BLaER1 treated with 17β-estradiol and CSF1 and Interleukin-3, amounts not matched to agents 10 nM and 100 nM (cell line): ENCODE results near the gene ATF4.

Experiments
- H3K27ac ChIP-seq, 11 experiments: shearing (Covaris generic); formaldehyde crosslinking; 2 replicates each; pipeline ENCODE4 v1.8.1; 2022
- H3K27me3 ChIP-seq, 11 experiments: shearing (Covaris generic); formaldehyde crosslinking; 2 replicates each; pipeline ENCODE4 v1.8.1; 2022
- H3K36me3 ChIP-seq, 11 experiments: shearing (Covaris generic); formaldehyde crosslinking; 2 replicates each; pipeline ENCODE4 v1.8.1; 2022
- H3K4me1 ChIP-seq, 10 experiments: shearing (Covaris generic); formaldehyde crosslinking; 2 replicates each; pipeline ENCODE4 v1.8.1; 2022
- H3K4me2 ChIP-seq, 11 experiments: shearing (Covaris generic); formaldehyde crosslinking; 2 replicates each; pipeline ENCODE4 v1.8.1; 2022
- H3K4me3 ChIP-seq, 10 experiments: shearing (Covaris generic); formaldehyde crosslinking; 2 replicates each; pipeline ENCODE4 v1.8.1; 2022
- H3K9ac ChIP-seq, 11 experiments: shearing (Covaris generic); formaldehyde crosslinking; 2 replicates each; pipeline ENCODE4 v1.8.1; 2022
- H3K9me3 ChIP-seq, 11 experiments: shearing (Covaris generic); formaldehyde crosslinking; replicated peaks in 1 of 11; 2 replicates each; pipeline ENCODE4 v1.8.1; 2022
- H4K20me1 ChIP-seq, 11 experiments: shearing (Covaris generic); formaldehyde crosslinking; 2 replicates each; pipeline ENCODE4 v1.8.1; 2022
- Cebpa-rat ChIP-seq, 11 experiments: shearing (Covaris generic); IDR thresholded peaks; 2 replicates each; pipeline ENCODE4 v1.8.1; 2022

The ATF4 gene

GRCh38 chr22:39525658-39525975 lies 5.3 kb downstream of the ATF4 start:
- H3K27me3 ChIP-seq = no peaks in the 10 kb centered on the region
- 0 out of 22 replicates have a peak overlapping the region, but pooled peaks of 1 of the 11 experiments have one; percentile 1 for H3K27ac ChIP-seq
- 0 out of 22 replicates have a peak, but pooled peaks cover 0 to 6% (median 0%) of the 10 kb centered on the region in 11 experiments for H3K9me3 ChIP-seq
- no peak for TF ChIP-seq Cebpa-rat (IDR thresholded peaks at IDR 0.05)
- H3K4me2 ChIP-seq = peak overlapping the region in 10 of 11 experiments; percentile 95 to 100 (median 99); a peak in 18 of 22 replicates
- H3K36me3 ChIP-seq = peaks cover 48 to 88% (median 71%) of the 10 kb centered on the region in 11 experiments
- peaks cover 77 to 100% (median 99%) of the 10 kb centered on the region in 11 experiments for H4K20me1 ChIP-seq
- 0 out of 20 replicates have a peak overlapping the region, but pooled peaks of 1 of the 10 experiments have one; percentile 18 for H3K4me3 ChIP-seq
- H3K9ac ChIP-seq = peak overlapping the region in 4 of 11 experiments; percentile 16 to 100 (median 18); a peak in 3 of 22 replicates
- H3K4me1 ChIP-seq = peaks cover 73 to 88% (median 81%) of the 10 kb centered on the region in 10 experiments

- H4K20me1 ChIP-seq = peaks cover 66 to 100% (median 98%) of the 10 kb centered on the region in 11 experiments
- H3K27me3 ChIP-seq = no peaks in the 10 kb centered on the region
- peak overlapping the region; percentile 95 to 100 (median 99) for H3K4me2 ChIP-seq
- TF ChIP-seq Cebpa-rat (IDR thresholded peaks at IDR 0.05) = no peak
- H3K27ac ChIP-seq = peak overlapping the region in 7 of 11 experiments; percentile 5 to 77 (median 24); a peak in 11 of 22 replicates
- peak overlapping the region in 2 of 11 experiments; percentile 15 to 77; a peak in 3 of 22 replicates for H3K9ac ChIP-seq
- peaks cover 85 to 97% (median 92%) of the 10 kb centered on the region in 10 experiments for H3K4me1 ChIP-seq
- H3K9me3 ChIP-seq = 0 out of 22 replicates have a peak, but pooled peaks cover 0 to under 1% (median 0%) of the 10 kb centered on the region in 11 experiments
- H3K4me3 ChIP-seq = no peak overlapping the region
- peaks cover 45 to 86% (median 68%) of the 10 kb centered on the region in 11 experiments for H3K36me3 ChIP-seq
These were observed 6.4 kb downstream of the ATF4 start for GRCh38 chr22:39526736-39527171.

GRCh38 chr22:39527481-39527961 lies 7.2 kb downstream of the ATF4 start:
- Histone ChIP-seq H3K27me3 (no peaks in the 10 kb centered on the region), H3K9me3 (no peaks in the 10 kb centered on the region), H3K4me2 (peak overlapping the region; percentile 95 to 100 (median 99)), H4K20me1 (peaks cover 58 to 96% (median 91%) of the 10 kb centered on the region in 11 experiments), H3K27ac (peak overlapping the region in 7 of 11 experiments; percentile 55 to 77 (median 66); a peak in 14 of 22 replicates), H3K9ac (peak overlapping the region in 10 of 11 experiments; percentile 59 to 95 (median 69); a peak in 18 of 22 replicates), H3K36me3 (peaks cover 37 to 79% (median 60%) of the 10 kb centered on the region in 11 experiments), H3K4me1 (peaks cover 86 to 96% (median 92%) of the 10 kb centered on the region in 10 experiments), H3K4me3 (peak overlapping the region in 7 of 10 experiments; percentile 10 to 95 (median 62); a peak in 9 of 20 replicates)
- no peak for TF ChIP-seq Cebpa-rat (IDR thresholded peaks at IDR 0.05)

- H3K9me3 ChIP-seq = no peaks in the 10 kb centered on the region
- no peak for TF ChIP-seq Cebpa-rat (IDR thresholded peaks at IDR 0.05)
- H3K4me1 ChIP-seq = peaks cover 84 to 93% (median 89%) of the 10 kb centered on the region in 10 experiments
- no peaks in the 10 kb centered on the region for H3K27me3 ChIP-seq
- H3K36me3 ChIP-seq = peaks cover 31 to 72% (median 54%) of the 10 kb centered on the region in 11 experiments
- H3K27ac ChIP-seq = peak overlapping the region in 10 of 11 experiments; percentile 36 to 77 (median 62); a peak in 19 of 22 replicates
- peak overlapping the region; percentile 95 to 100 (median 99) for H3K4me2 ChIP-seq
- peaks cover 52 to 89% (median 85%) of the 10 kb centered on the region in 11 experiments for H4K20me1 ChIP-seq
- H3K4me3 ChIP-seq = peak overlapping the region; percentile 49 to 95 (median 62)
- H3K9ac ChIP-seq = peak overlapping the region; percentile 59 to 95 (median 69); a peak in 21 of 22 replicates
These were observed 7.8 kb downstream of the ATF4 start for GRCh38 chr22:39528080-39528661.

GRCh38 chr22:39528681-39529486 lies 8.5 kb downstream of the ATF4 start:
- Histone ChIP-seq H3K9ac (peak overlapping the region; percentile 59 to 95 (median 75)), H3K27ac (peak overlapping the region in 10 of 11 experiments; percentile 40 to 77 (median 62); a peak in 19 of 22 replicates), H3K4me2 (peak overlapping the region; percentile 95 to 100 (median 99)), H3K27me3 (no peaks in the 10 kb centered on the region), H4K20me1 (peaks cover 44 to 82% (median 78%) of the 10 kb centered on the region in 11 experiments), H3K9me3 (no peaks in the 10 kb centered on the region), H3K4me1 (peaks cover 78 to 93% (median 90%) of the 10 kb centered on the region in 10 experiments), H3K4me3 (peak overlapping the region; percentile 49 to 95 (median 62)), H3K36me3 (peaks cover 25 to 65% (median 47%) of the 10 kb centered on the region in 11 experiments)
- no peak for TF ChIP-seq Cebpa-rat (IDR thresholded peaks at IDR 0.05)

- Histone ChIP-seq H3K4me1 (peaks cover 73 to 93% (median 89%) of the 10 kb centered on the region in 10 experiments), H3K27me3 (no peaks in the 10 kb centered on the region), H3K9me3 (no peaks in the 10 kb centered on the region), H3K4me2 (peak overlapping the region; percentile 95 to 100 (median 99)), H3K27ac (peak overlapping the region in 10 of 11 experiments; percentile 20 to 77 (median 54); a peak in 17 of 22 replicates), H4K20me1 (peaks cover 39 to 76% (median 72%) of the 10 kb centered on the region in 11 experiments), H3K36me3 (peaks cover 20 to 59% (median 41%) of the 10 kb centered on the region in 11 experiments), H3K4me3 (peak overlapping the region; percentile 49 to 95 (median 62); a peak in 19 of 20 replicates), H3K9ac (peak overlapping the region; percentile 59 to 95 (median 75))
- TF ChIP-seq Cebpa-rat (IDR thresholded peaks at IDR 0.05) = no peak
These were observed 9.1 kb downstream of the ATF4 start for GRCh38 chr22:39529487-39529851.

GRCh38 chr22:39530116-39530515 lies 9.8 kb downstream of the ATF4 start:
- H3K4me2 ChIP-seq = peak overlapping the region; percentile 95 to 100 (median 99)
- no peak for TF ChIP-seq Cebpa-rat (IDR thresholded peaks at IDR 0.05)
- H3K9me3 ChIP-seq = no peaks in the 10 kb centered on the region
- H3K4me3 ChIP-seq = peak overlapping the region; percentile 49 to 95 (median 62); a peak in 18 of 20 replicates
- peaks cover 32 to 70% (median 65%) of the 10 kb centered on the region in 11 experiments; a peak in 21 of 22 replicates for H4K20me1 ChIP-seq
- H3K27ac ChIP-seq = peak overlapping the region in 10 of 11 experiments; percentile 20 to 77 (median 54); a peak in 13 of 22 replicates
- peaks cover 13 to 53% (median 35%) of the 10 kb centered on the region in 11 experiments for H3K36me3 ChIP-seq
- H3K4me1 ChIP-seq = peaks cover 69 to 93% (median 88%) of the 10 kb centered on the region in 10 experiments
- H3K27me3 ChIP-seq = no peaks in the 10 kb centered on the region
- H3K9ac ChIP-seq = peak overlapping the region; percentile 59 to 95 (median 77); a peak in 20 of 22 replicates
